ENCODE results near the gene BARX2.

DNA sequence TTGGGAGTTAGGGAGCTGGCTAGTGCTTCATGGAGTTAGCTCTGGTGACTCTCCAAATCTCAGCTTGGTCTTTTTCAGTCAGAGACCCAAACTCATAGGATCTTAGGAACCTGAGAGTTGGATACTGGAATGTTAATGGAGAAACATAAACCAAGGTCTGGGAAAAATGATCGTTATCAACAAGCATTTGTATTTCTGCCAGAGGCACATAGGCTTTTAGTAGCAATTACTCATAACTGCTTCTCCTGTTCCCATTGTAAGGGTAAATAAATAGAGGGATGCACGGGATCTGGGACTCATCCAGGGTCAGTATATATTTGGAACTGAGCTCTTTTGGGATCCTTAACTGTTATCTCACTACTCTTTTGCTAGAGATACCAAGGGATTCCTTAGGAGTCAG is 4.8 kb downstream of the BARX2 start:
- TF ChIP-seq, protein P1, sequence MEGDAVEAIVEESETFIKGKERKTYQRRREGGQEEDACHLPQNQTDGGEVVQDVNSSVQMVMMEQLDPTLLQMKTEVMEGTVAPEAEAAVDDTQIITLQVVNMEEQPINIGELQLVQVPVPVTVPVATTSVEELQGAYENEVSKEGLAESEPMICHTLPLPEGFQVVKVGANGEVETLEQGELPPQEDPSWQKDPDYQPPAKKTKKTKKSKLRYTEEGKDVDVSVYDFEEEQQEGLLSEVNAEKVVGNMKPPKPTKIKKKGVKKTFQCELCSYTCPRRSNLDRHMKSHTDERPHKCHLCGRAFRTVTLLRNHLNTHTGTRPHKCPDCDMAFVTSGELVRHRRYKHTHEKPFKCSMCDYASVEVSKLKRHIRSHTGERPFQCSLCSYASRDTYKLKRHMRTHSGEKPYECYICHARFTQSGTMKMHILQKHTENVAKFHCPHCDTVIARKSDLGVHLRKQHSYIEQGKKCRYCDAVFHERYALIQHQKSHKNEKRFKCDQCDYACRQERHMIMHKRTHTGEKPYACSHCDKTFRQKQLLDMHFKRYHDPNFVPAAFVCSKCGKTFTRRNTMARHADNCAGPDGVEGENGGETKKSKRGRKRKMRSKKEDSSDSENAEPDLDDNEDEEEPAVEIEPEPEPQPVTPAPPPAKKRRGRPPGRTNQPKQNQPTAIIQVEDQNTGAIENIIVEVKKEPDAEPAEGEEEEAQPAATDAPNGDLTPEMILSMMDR (IDR thresholded peaks at IDR 0.05): no peak
- TF ChIP-seq EP300 (IDR thresholded peaks at IDR 0.05): no peak
- TF ChIP-seq POLR2A (IDR thresholded peaks at IDR 0.05): no peak
